Type B pancreatic cell (in vitro differentiated cells): ENCODE data around the gene CDC42BPA. TPM values are rescaled to one million over a fixed set of nuclear protein-coding genes. Genes with fewer than 3 reads are reported as not detected.
"Not testable (repeated sequence)": the region's sequence is repeated elsewhere in the genome, so short reads cannot be mapped to it uniquely, and the experiment has no call there.

Experiments
- DNase-seq: peaks from one replicate; pipeline ENCODE4 v3.0.0; 2021; ENCODE audit warnings: mixed read lengths; ENCODE audit not compliant: unreplicated experiment; ENCODE audit errors: extremely low spot score
- H3K27ac Mint-ChIP-seq: 2 replicates; pipeline ENCODE4 v1.8.0; 2021; ENCODE audit warnings: mild to moderate bottlenecking, mixed read lengths
- H3K27me3 Mint-ChIP-seq: 2 replicates; pipeline ENCODE4 v1.8.0; 2021; ENCODE audit warnings: mixed read lengths
- H3K36me3 Mint-ChIP-seq: 2 replicates; pipeline ENCODE4 v1.8.0; 2021; ENCODE audit warnings: mixed read lengths
- H3K4me1 Mint-ChIP-seq: one replicate; pipeline ENCODE4 v1.8.0; 2021; ENCODE audit warnings: mixed read lengths; ENCODE audit not compliant: unreplicated experiment
- H3K4me3 Mint-ChIP-seq: 2 replicates; pipeline ENCODE4 v1.8.0; 2021; ENCODE audit warnings: mild to moderate bottlenecking, mixed read lengths
- H3K9me3 Mint-ChIP-seq: 2 replicates; pipeline ENCODE4 v1.8.0; 2021; ENCODE audit warnings: mixed read lengths
- total RNA-seq: library from RNA; stranded (reverse); gene quantifications from 2 replicates; pipeline ENCODE4 v1.2.1, GENCODE V29; 2021; ENCODE audit warnings: low replicate concordance
- TF ChIP-seq, protein P1 (sequence below): fragments of 200-600 bp; sonication (generic); conservative IDR thresholded peaks from 2 replicates; pipeline ENCODE4 v1.5.0; 2021; ENCODE audit warnings: antibody characterized with exemption, mild to moderate bottlenecking

The CDC42BPA gene
- total RNA-seq, 1 donor from 2014 or later = 33.8 TPM

DNA sequence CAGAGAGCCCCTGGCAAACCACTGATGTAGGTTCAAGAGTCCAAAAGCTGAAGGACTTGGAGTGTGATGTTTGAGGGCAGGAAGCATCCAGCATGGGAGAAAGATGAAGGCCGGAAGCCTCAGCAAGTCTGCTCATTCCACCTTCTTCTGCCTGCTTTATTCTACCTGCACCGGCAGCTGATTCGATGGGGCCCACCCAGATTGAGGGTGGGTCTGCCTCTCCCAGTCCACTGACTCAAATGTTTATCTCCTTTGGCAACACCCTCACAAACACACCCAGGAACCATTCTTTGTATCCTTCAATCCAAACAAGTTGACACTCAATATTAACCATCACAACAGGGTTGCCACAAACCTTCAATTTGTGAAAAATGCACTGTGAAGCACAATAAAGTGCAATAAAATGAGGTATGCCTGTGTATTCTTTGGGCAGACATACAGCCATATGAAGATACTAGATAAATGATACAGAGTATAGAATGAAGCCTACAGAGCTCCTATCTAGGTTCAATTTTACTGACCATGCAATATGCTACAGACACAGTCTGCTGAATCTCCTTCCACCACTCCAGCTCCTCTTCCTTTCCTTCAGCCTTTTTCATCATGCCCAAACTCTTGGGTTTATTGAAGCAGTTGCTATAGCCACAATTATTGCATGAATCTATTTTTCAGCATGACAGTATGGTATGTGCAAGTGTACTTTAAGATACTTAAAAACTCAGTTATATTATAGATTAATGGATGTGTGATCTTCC is 24.0 kb upstream of the CDC42BPA start:
- Mint-ChIP-seq H3K4me3 (no peak overlapping the region), H3K27ac (no peak overlapping the region), H3K4me1 (peaks cover 11% of the 10 kb centered on the region), H3K36me3 (no peaks in the 10 kb centered on the region), H3K9me3 (no peaks in the 10 kb centered on the region), H3K27me3 (no peaks in the 10 kb centered on the region)
- no peak for DNase-seq
- TF ChIP-seq, protein P1, sequence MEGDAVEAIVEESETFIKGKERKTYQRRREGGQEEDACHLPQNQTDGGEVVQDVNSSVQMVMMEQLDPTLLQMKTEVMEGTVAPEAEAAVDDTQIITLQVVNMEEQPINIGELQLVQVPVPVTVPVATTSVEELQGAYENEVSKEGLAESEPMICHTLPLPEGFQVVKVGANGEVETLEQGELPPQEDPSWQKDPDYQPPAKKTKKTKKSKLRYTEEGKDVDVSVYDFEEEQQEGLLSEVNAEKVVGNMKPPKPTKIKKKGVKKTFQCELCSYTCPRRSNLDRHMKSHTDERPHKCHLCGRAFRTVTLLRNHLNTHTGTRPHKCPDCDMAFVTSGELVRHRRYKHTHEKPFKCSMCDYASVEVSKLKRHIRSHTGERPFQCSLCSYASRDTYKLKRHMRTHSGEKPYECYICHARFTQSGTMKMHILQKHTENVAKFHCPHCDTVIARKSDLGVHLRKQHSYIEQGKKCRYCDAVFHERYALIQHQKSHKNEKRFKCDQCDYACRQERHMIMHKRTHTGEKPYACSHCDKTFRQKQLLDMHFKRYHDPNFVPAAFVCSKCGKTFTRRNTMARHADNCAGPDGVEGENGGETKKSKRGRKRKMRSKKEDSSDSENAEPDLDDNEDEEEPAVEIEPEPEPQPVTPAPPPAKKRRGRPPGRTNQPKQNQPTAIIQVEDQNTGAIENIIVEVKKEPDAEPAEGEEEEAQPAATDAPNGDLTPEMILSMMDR = no peak

DNA sequence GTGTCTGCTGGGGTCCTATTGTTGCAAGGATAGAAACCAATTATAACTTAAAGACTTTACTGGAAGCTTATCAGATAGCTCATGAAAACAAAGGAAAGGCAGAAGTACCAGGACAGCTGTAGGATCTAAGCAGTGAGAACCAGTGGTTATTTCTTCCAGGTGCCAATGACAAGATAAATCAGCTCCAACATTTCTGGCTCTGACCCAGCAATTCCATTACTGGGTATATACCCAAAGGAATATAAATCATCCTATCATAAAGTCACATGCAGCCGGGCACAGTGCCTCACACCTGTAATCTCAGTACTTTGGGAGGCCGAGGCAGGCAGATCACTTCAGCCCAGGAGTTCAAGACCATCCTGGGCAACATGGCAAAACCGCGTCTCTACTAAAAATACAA is 17.8 kb upstream of the CDC42BPA start:
- not testable (repeated sequence) for H3K36me3 Mint-ChIP-seq, DNase-seq, H3K4me1 Mint-ChIP-seq, H3K27me3 Mint-ChIP-seq, H3K9me3 Mint-ChIP-seq, H3K4me3 Mint-ChIP-seq, H3K27ac Mint-ChIP-seq

DNA sequence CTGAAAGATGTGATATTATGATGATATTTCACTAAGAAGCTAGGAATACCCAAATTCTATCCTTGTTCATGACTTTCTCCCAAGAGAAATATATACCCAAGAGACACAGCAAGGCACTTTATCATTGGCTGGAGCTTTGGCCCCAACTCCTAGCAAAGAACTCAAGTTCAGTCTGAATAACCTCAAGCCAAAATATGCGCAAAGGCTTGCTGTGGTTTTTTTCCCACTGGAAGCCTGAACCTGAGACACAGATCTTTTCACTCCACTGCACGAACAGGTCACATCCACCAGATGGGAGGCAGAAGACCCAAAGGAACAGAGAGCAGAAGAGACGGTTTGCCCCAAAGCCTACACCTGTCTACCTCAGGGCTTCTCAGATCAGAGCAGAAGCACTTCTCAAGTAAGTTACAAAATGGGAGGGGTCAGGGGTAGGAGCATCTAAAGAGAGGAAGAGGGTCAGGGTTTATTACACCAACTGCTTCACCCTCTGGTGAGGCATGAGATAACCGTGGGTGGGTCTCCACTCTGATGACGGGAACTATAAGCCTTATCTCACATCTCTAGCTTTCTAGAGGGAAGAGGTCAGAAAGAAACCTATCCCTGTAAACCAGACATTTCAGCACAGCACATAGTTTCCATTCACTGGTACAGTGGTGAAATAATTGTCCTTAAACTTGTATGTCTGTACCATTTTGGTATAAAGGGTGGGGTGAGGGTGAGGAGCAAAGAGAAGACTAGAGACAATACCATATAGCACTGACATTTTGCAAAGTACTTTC is 17.1 kb upstream of the CDC42BPA start:
- peaks cover 5% of the 10 kb centered on the region for H3K9me3 Mint-ChIP-seq
- no peaks in the 10 kb centered on the region for H3K27me3 Mint-ChIP-seq
- TF ChIP-seq, protein P1 = no peak
- no peak for DNase-seq
- H3K36me3 Mint-ChIP-seq = no peaks in the 10 kb centered on the region
- no peak overlapping the region for H3K27ac Mint-ChIP-seq
- H3K4me3 Mint-ChIP-seq = no peak overlapping the region
- no peaks in the 10 kb centered on the region for H3K4me1 Mint-ChIP-seq

DNA sequence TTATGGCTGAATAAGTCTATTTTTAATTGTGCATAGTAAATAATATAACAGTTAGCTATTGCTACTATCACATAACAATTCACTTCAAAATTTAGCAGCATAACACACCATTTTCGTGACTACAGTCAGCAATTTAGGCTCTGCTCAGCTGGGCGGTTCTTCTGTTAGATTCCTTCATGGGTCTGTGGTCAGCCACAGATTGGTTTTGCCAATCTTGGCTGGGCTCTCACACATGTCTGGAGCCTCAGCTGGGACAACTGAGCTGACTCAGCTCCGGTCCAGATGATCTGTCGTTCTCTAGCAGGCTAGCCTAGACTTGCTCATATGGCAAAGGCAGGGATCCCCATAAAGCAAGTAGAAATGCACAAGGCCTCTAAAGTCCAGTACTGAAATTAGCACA is 15.1 kb upstream of the CDC42BPA start:
- Mint-ChIP-seq H3K27ac (no peak overlapping the region), H3K36me3 (no peaks in the 10 kb centered on the region), H3K4me3 (no peak overlapping the region), H3K27me3 (peaks cover 4% of the 10 kb centered on the region), H3K4me1 (no peaks in the 10 kb centered on the region), H3K9me3 (peaks cover 5% of the 10 kb centered on the region)
- TF ChIP-seq, protein P1 = no peak
- no peak for DNase-seq

DNA sequence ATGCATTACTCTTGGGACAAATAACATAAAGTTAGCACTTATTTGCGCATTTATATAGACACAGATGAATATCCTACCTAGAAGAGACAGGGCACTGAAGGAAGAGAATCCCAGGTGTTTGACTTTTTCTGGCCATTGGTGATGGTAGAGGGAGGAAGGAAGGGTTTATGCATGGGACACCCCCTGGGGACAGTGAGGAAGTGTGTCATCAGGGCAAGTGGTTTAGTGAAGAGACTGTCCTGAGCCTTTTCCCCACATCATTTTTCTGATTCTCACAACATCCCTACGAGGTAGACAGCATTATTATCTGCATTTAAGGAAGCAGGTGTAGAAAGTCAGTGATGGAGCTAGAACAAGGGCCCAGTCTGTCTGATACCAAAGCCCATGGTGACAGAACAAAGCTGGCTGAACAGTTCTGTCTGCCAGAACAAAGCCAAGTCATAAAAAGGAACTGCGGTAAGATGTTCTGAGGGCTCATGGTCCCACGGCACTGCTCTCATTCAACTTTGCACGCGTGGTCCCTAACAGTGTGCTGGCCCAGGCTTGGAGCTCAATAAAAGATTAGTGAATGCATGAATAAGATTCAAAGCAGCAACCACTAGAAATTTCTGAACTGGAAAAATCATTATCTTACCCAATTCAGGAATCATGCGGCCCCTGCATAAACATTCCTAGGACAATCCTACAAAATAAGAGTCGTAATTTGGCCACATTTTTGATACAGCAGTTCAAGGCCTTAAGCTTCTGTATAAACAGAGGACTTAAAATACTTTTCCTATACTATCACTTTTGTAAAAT is 12.2 kb upstream of the CDC42BPA start:
- H3K4me1 Mint-ChIP-seq = no peaks in the 10 kb centered on the region
- no peaks in the 10 kb centered on the region for H3K36me3 Mint-ChIP-seq

More for the DNA sequence above, 12.2 kb upstream of the CDC42BPA start:
- DNase-seq = no peak
- Mint-ChIP-seq H3K9me3 (peaks cover 5% of the 10 kb centered on the region), H3K4me3 (no peak overlapping the region), H3K27me3 (peaks cover 5% of the 10 kb centered on the region), H3K27ac (no peak overlapping the region)
- TF ChIP-seq, protein P1 = no peak
